HG03045 (cell line): Measurements from ENCODE around the gene AVEN.

Experiments used
- ATAC-seq: cut with Tn5 transposase; IDR thresholded peaks from one replicate; pipeline ENCODE4 v1.9.1; 2021; ENCODE audit warnings: mild to moderate bottlenecking, moderate library complexity; ENCODE audit not compliant: unreplicated experiment

Gene AVEN

DNA sequence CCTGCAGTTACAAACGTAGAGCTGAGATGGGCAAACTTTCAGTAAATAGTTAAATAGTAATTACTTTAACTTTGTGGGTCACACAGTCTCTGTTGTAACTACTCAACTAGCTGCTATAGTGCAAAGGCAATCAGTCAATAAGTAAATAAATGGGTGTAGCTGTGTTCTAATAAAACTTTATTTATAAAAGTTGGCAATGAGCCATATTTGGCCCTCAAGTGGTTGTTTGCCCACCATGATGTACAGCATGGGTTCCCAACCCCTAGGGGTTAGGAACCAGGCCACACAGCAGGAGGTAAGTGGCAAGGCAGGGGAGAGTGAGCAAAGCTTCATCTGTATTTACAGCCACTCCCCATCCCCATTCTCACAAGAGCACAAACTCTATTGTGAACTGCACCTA lies 115.6 kb downstream of the AVEN start:
- ATAC-seq = no peak

DNA sequence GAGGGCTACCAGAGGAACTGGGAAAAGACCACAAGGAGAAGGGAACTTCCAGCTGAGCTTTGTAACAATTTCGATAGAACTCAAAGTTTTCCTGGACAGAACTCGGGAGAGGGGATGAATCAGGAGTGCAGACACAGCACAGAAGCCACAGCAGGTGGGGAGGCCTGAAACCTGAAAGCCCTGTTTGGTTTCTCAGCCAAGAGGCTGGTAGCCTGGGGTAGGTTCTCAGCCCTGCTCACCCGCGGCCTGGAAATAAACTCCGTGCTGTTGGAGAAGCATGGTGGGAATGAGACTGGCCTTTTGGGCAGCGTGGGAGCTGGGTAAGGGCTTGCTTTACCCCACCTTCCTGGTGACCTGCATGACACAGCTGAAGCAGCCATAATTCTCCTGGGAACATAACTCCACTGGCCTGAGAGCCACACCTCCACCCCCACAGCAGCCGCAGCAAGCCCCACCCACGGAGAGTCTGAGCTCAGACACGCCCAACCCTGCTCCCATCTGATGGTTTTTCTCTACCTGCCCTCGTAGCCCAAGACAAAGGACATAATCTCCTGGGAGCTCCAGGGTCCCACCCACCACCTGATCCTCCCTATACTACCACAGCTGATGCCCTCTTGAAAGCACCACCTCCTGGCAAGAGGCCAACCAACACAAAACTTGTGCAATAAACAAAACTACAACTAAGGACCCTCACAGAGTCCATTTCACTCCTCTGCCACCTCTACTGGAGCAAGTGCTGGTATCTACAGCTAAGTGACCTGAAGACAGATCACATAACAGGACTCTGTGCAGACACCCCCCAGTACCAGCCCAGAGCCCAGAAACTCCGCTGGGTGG lies 123.2 kb downstream of the AVEN start:
- ATAC-seq = no peak

GRCh38 chr15:33913459-33913858 lies 125.5 kb downstream of the AVEN start:
- ATAC-seq = no peak

DNA sequence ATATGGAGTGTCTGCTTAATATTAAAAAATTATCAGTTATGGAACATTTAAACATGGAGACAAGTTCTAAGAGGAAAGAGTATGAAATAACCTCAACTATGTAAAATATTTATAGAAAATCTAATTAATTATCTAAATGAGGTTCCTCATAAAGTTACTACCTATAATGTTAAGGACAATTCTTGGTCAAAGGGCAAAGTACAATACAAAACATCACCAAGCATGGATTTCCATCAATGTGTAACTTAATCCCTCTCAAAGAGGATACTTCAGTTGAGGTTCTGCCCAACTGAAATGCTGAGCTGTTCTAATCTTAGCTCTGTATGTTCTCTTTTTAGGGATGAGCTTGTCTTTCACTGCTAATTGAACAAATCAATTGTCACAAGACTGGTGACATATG lies 126.7 kb downstream of the AVEN start:
- ATAC-seq = no peak

DNA sequence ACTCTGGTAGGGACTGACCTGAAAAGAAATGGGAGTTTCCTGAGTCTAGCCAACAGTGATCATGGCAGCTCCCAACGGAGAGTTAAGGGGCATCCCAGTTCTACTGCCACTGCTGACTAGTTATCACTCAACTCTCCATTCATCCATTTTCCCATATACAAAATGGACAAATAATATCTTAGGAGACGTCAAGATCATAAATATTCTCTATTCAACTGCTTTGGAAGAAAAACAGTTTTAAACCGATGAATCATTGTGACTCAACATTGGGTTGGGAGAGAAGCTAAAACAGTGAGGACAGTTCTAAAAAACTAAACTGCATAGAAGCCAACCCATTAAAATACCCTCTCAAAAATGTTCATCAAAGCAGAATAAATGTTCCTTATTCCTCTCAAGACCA lies 128.3 kb downstream of the AVEN start:
- no peak for ATAC-seq

GRCh38 chr15:33908406-33908805 lies 130.6 kb downstream of the AVEN start:
- ATAC-seq = no peak

DNA sequence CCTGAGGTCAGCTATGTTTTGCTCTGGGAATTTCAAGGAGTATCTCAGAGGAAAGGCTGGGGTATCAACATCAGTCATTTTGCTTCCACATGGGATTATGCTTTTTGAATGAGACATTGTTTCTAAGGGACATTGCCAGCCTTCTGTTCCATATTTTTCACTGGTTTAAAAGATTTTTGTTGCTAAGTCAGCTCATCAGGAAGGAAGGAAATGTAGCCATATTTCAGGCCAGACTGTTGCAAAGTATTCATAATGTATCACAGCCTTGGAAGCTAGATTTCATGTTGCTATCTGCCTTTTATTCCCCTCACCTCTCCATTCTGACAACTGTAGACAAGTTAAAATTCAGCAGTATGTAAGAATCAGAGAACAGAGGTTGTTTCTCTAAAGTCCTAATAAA lies 131.7 kb downstream of the AVEN start:
- ATAC-seq = no peak

DNA sequence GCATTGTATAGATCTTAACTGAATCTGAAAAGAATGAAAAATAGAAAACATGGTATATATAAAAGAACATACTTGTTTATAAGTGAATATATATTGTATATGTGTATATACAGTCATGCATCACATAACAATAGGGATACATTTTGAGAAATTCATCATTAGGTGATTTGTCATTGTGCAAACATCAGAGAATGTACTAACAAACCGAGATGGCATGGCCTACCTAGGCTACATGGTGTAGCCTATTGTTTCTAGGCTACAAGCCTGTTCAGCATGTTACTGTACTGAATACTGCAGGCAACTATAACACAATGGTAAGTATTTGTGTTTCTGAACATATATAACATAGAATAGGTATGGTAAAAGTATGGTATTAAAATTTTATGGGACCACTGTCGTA lies 135.3 kb downstream of the AVEN start:
- ATAC-seq = no peak

- no peak for ATAC-seq
These were observed 137.0 kb downstream of the AVEN start for GRCh38 chr15:33902043-33902442.

DNA sequence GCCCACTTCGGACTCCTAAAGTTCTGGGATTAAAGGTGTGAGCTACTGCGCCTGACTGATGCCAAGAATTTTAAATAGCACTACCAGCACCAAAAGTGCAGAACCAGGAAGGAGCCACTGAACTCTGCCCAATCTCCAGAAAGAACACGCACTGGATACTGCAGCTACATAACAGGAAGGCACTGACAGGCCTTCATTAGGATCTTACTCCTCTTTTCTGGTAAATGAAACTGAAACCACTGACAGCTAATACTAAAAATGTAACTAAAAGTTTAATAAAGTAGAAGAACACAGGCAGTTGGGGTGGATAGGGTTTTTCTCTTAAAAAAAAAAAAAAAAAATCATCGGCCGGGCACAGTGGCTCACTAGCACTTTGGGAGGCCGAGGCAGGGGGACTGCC lies 144.8 kb downstream of the AVEN start:
- ATAC-seq = peak; percentile 68

DNA sequence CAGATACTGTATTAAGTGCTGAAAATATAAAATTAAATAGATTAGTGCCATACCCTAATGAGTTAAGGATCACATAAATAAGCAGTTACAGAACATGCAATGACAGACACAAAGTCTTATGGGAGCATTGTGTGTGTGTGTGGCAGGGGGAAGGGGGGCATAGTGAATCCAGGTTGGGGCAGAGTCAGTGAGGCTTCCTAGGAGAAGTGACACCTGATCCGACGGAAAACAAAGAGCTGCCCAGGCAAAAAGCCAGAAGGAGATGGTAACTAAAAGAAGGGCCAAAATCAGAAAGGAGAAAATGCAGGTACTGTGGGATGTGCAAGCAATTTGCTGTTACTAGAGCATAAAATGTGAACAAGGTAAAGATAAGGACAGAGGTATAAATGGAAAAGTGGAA lies 150.8 kb downstream of the AVEN start:
- ATAC-seq = no peak

DNA sequence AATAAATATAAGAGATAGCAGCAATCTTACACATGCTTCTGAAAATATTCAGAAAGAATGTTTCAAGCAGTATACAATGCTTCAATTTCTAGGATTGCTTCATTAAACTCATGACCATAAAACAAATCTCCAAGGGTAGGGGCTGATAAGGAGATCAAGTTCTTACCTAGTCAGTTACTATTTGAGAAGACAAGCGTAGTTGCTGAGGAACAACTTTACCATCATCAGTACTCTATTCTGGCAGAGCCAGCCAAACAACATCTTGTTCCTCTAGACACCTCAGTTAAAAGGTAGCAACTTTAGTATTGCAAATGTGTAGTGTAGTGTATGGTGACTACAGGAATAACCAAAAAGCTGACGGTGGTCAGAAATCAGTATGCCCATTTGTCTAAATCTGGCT lies 156.1 kb downstream of the AVEN start:
- no peak for ATAC-seq

GRCh38 chr15:33874156-33874555 lies 164.8 kb downstream of the AVEN start:
- ATAC-seq = no peak

- no peak for ATAC-seq
These were observed 166.4 kb downstream of the AVEN start for GRCh38 chr15:33872416-33873106.

DNA sequence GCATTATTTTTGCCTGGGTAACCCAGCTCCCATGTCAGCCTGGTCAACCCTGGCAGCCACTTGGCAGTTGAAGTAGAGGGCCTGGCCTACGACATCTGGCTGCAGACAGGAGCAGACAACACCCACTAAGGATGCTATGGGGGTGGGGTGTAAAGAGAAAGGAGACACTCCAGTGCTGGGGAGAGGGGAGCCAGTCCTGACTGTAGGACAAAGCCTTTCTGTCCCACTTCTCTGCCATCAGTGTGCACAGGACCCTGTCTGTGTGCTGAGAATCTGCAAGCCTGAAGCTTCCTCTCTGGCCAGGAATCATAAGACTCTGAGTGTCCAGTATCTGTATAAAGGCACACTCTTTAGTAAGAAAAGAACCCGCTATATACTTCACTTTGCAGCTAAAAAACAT lies 167.0 kb downstream of the AVEN start:
- ATAC-seq = no peak

DNA sequence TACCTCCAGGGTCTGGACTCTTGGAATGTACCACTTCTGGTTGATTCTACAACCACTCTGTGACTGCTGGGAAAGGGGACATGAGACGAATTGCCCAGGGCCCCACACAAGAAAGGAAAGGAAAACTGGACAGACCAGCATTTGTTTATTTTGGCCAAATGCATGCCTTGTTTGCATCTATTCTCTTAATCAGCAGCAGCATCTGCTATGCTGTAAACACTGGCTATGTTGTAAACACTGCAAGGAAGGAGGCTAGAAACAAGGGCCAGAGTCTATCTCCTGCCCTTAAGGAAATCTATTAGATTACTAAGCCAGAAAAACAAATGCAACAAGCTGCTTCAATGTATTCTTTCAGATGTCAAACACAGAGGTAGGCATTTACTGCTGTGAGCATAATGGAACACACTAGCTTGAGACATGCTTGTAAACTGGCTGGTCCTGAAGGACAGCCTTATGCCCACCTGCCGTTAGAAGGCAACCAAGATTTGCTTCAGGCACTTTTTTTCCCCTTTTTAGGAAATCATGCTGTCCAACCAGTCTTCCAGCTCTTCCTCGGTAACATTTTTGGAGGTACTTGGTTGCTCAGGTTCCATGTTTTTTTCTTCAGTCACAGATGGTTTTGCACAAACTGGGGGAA lies 172.8 kb downstream of the AVEN start:
- no peak for ATAC-seq

DNA sequence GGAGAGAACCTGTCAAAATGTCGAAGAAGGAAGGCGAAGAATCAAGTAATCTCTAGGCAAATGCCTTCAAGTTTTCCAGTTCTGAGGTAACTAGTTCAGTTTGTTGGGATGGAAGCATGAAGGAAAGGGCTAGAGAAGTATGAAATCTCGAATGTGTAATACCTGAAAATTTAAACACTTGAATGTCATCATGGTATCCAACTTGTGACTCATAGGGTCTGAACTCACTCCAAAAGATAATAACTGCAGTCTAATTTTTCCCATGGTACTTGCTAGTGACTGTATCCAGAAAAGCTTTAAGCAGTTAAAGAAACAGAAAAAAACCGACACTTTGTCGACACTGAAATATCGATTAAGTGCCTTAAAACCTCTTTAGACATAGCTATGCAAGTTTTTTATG lies 173.6 kb downstream of the AVEN start:
- no peak for ATAC-seq

- no peak for ATAC-seq
These were observed 174.5 kb downstream of the AVEN start for GRCh38 chr15:33864360-33865075.

- no peak for ATAC-seq
These were observed 178.2 kb downstream of the AVEN start for GRCh38 chr15:33860754-33861153.

DNA sequence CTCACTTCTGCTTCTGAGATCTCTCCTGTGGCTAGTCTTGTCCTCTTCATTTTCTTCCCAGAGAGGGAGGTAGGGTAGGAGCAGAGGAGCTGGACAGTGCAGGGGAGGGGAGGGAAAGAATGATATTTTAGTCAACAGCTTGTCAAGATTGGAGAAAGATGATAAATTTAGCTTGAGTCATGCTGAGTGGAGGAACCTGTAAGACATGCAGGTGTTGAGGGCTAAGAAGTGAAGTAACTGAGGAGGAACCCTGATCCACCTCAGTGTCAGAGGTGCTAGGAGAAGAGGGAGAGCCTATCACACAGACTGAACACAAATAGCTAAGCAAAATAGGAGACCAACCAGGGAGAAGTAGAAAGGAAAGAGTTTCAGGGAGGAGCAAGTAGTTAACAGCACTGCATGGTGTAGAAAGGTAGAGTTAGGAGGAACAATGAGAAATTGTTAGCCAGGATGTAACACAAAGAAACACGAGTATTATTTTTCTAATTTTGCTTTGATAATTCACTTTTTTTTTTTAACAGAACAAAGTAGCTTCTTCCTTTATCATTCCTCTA lies 178.9 kb downstream of the AVEN start:
- ATAC-seq = no peak

DNA sequence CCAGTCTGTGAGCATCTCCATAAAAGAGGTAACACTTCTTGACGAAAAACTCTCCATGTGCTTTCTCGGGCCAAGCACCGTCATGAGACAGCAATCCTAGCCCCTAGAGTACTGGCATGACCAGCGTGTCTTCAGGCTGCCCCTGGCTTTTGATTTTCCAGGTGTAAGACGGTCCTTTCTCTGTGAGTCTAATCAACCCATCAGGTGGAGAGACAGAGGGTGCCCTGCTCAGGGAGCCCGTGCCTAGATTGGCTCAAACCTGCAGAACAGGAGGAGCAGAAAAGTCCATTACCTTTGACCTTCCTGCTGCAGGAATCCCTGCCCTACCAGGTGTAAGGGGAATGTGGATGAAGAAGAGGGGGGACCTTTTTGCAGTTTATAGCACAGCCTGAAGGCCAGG lies 180.2 kb downstream of the AVEN start:
- ATAC-seq = no peak
